Astrocyte (in vitro differentiated cells and primary cell): ENCODE data around the gene KRT39.

Experiments used
- CTCF ChIP-seq: IDR thresholded peaks from 2 replicates; pipeline ENCODE4 v1.5.1; 2011; ENCODE audit warnings: low read depth, mild to moderate bottlenecking, inconsistent platforms, low read length, moderate library complexity; ENCODE audit not compliant: insufficient read depth
- EZH2 ChIP-seq: IDR thresholded peaks from 2 replicates; pipeline ENCODE4 v1.6.1; 2012; ENCODE audit warnings: mild to moderate bottlenecking, low read length, inconsistent platforms; ENCODE audit not compliant: insufficient read depth

GRCh38 chr17:41002814-41003213, 36.1 kb upstream of the KRT39 start:
- TF ChIP-seq EZH2: no peak
- no peak for TF ChIP-seq CTCF
